Measurements from ENCODE around the gene SPA17.

The SPA17 gene

DNA sequence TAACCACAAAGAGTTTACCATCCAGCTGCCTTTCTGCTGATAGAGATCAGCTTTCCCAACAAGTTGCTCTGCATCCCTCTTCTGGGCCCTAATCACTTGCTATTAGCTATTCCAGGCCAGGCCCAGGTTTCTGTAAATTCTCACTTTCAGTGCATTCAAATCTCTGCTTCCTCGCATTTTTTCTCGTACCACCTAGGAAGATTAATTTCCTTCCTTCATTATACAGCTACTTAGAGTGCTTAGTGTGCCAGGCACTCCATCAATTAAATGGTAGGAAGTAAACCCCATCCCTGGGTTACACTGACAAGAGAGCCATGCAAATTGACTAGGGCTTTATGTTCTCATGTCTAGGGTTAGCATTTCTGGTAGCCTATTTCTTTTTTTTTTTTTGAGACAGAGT, 9.8 kb upstream of the SPA17 start:
- no peak overlapping the region for H3K27ac ChIP-seq
- TF ChIP-seq, protein P1, sequence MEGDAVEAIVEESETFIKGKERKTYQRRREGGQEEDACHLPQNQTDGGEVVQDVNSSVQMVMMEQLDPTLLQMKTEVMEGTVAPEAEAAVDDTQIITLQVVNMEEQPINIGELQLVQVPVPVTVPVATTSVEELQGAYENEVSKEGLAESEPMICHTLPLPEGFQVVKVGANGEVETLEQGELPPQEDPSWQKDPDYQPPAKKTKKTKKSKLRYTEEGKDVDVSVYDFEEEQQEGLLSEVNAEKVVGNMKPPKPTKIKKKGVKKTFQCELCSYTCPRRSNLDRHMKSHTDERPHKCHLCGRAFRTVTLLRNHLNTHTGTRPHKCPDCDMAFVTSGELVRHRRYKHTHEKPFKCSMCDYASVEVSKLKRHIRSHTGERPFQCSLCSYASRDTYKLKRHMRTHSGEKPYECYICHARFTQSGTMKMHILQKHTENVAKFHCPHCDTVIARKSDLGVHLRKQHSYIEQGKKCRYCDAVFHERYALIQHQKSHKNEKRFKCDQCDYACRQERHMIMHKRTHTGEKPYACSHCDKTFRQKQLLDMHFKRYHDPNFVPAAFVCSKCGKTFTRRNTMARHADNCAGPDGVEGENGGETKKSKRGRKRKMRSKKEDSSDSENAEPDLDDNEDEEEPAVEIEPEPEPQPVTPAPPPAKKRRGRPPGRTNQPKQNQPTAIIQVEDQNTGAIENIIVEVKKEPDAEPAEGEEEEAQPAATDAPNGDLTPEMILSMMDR (conservative IDR thresholded peaks at IDR 0.05), result no peak

DNA sequence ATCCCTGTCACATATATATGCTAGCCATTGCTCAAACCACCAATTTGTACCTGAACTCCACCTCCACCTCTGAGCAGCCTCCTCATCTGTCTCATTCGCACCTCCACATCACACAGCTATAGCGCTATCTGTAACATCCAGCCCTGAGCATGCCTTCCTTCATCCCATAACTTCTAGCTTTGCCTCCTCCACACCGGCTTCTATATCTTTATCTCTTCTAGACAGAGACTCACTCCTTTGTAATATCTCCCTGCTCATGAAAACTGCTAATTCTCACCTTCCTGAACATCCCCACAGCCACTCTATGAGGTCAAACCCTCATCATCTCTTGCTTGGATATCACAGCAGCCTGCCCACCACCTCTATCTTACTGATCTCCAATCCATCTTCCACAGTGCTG, 6.1 kb upstream of the SPA17 start:
- TF ChIP-seq, protein P1 (conservative IDR thresholded peaks at IDR 0.05), result no peak
- no peak overlapping the region for H3K27ac ChIP-seq

DNA sequence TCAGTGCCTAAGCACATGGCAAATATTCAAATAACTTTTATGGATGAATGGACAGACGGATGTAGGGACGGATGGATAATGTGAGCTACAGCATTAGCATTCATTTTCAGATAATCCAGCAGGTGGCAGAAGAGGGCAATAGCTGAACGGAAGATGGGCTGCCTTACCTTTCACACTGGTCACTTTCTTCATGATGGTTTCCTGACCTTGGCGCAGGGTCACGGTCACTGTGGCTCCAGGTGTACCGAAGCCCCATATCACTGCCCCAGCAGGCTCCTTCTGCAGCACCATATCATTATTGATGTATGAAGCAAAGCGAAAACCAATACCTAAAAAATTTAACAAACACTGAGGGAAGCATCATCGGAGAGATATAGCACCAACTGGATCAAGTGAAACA, 4.5 kb upstream of the SPA17 start:
- H3K27ac ChIP-seq, result no peak overlapping the region

DNA sequence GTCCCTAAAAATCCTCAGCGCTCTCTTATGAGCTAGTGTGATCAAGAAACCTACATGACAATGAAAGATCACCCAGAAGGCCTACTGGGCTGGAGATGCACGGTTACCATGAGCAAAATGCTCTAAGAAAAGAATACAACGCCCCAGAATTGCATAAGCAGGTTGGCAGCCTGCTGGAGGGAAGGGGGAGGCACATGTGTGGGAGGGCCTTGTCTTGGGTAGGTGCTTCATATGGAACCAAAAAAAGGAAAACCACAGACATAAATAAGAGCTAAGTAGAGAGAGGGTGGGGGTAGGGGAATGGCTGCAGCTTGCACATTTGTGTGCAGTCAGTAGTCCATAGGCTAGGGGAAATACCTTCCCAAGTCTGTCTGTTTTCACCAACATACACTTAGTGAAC, 3.0 kb upstream of the SPA17 start:
- H3K27ac ChIP-seq, result no peak overlapping the region
- TF ChIP-seq, protein P1 (conservative IDR thresholded peaks at IDR 0.05), result no peak

More for the DNA sequence above, 4.5 kb upstream of the SPA17 start:
- TF ChIP-seq, protein P1 (conservative IDR thresholded peaks at IDR 0.05), result peak; percentile 94

- TF ChIP-seq, protein P1 (conservative IDR thresholded peaks at IDR 0.05), result no peak
- peak overlapping the region; percentile 67 for H3K27ac ChIP-seq
Observed at GRCh38 chr11:124672536-124673215, 1.0 kb upstream of the SPA17 start.

DNA sequence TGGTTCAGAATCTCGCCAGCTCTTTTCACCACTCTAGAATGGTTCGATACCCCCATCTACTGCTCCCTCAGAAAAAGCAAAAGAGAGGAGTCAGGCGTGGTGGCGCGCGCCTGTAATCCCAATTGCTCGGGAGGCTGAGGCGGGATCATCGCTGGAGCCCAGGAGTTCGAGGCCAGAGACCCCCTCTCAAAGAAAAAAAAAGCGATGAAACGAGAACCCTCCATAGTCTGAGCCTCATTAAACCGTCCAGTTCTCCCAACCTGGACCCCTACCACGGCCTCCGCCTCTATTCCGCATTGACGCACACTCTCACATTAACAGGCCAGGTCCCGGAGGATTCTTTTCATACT, 439 bp downstream of the SPA17 start:
- TF ChIP-seq, protein P1 (conservative IDR thresholded peaks at IDR 0.05), result no peak
- peak overlapping the region; percentile 67 for H3K27ac ChIP-seq

DNA sequence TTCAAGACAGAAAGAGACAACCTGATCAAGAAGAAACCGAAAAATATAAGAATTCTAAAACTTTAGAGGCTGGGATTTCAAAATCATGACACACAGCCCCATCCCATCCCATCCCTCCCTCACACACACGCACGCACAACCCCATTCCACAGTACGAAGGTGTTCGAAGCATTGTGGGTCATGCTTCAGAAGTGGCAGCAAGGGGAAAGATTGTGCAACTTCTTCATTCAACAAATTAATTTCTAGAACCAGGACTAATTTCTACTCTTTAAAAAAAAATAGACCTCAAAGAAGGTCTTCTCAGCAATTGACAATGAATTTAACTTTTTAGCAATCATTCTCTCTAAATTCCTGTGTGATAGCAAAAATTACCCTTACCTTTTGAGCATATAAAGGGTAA, 867 bp downstream of the SPA17 start:
- TF ChIP-seq, protein P1 (conservative IDR thresholded peaks at IDR 0.05), result no peak
- H3K27ac ChIP-seq, result peak overlapping the region; percentile 67; the same call in 1 of the 2 replicates
